Activated T-helper 2 cell treated with anti-CD3 and anti-CD28 coated beads, Interferon-gamma antibody, Interleukin-2, Interleukin-4, amounts not matched to agents 10 μg/mL and 5 μg/mL and 100 μg/mL, durations not matched to agents 14 hours and 24 hours and 36 hours (primary cell): ENCODE results near the gene ZNF160. TPM values are rescaled to one million over a fixed set of nuclear protein-coding genes. Genes with fewer than 3 reads are reported as not detected.
"Not testable (repeated sequence)": the region's sequence is repeated elsewhere in the genome, so short reads cannot be mapped to it uniquely, and the experiment has no call there.

Experiments
- DNase-seq: peaks from one replicate; pipeline ENCODE4 v3.0.0; 2021; ENCODE audit warnings: low spot score
- H3K27ac Mint-ChIP-seq: one replicate; pipeline ENCODE4 v1.8.0; 2021; ENCODE audit warnings: mixed read lengths
- H3K27me3 Mint-ChIP-seq: one replicate; pipeline ENCODE4 v1.8.0; 2021; ENCODE audit warnings: low read depth, mixed read lengths
- H3K36me3 Mint-ChIP-seq: one replicate; pipeline ENCODE4 v1.8.0; 2021; ENCODE audit warnings: low read depth, mixed read lengths
- H3K4me1 Mint-ChIP-seq: one replicate; pipeline ENCODE4 v1.8.0; 2021; ENCODE audit warnings: low read depth, mixed read lengths
- H3K4me3 Mint-ChIP-seq: one replicate; pipeline ENCODE4 v1.8.0; 2021; ENCODE audit warnings: low read depth, mild to moderate bottlenecking, moderate library complexity, mixed read lengths
- H3K9me3 Mint-ChIP-seq: one replicate; pipeline ENCODE4 v1.8.0; 2021; ENCODE audit warnings: mixed read lengths
- intact Hi-C: fragments of 100-400 bp; cut with micrococcal nuclease; formaldehyde crosslinking; loops from one replicate; pipeline ENCODE4 v1.15.1; 2023
- total RNA-seq: library from RNA; stranded (reverse); gene quantifications from 2 replicates; pipeline ENCODE4 v1.2.3, GENCODE V29; 2022

Gene ZNF160
- 35.3 and 39.3 TPM in 2 replicates for total RNA-seq

DNA sequence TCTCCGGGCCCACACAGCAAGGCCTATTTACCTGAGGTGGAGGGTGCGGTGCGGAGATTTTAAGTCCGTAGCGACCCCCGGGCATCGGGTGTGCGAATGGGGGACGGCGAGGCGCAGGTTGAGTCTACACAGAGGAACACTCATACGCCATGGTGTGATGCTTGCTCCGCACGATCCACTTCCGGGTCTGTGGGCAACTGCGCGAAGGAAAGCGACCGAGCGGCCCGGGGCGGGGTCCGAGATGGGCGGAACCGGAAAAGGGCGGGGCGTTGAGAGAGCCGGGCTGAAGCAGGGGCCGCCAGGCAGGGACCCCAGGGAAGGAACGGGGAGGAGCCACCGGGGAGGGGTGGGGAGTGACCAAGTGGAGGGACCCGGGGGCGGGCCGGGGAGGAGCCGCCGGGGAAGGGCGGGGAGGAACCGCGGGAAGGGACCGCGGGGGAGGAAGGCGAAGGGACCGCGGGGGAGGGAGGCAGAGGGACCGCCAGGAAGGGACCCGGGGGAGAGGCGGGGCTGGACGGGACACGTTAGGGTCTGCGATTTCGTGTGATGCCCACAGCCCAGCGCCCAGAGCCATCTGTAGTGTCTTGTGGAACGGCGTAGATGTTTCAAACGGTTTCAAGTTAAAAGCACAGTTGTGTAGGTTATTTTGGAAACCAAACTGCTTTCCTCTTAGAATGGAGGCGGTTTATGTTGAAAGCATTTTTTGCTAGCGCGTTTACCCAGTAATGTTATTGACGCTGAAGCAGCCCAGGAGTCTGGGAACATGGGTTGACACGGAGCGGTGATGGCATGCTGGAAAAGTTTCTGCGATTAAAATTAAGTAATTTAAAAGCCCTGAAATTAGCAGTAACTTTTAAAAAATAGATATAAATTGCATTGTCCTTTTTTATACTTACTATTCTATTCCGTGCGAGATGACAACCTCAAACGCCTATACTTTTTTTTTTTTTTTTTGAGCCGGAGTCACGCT lies at the start of gene ZNF160:
Gene ZNF160 (minus strand): TSS at position 189 of the 970 bp plus-strand sequence. CDS start 17,146 bp downstream, outside the sequence.
- Mint-ChIP-seq H3K4me3 (peak within 1 kb of the TSS; percentile 87), H3K27me3 (no peaks in the 10 kb centered on the region), H3K27ac (peak within 1 kb of the TSS; percentile 84), H3K36me3 (peaks cover 38% of the 10 kb centered on the region), H3K9me3 (peaks cover 35% of the 10 kb centered on the region), H3K4me1 (peaks cover 19% of the 10 kb centered on the region)
- intact Hi-C loops = loop anchor here (2.0 to 5.0 kb wide), 4 partner anchors 55 to 363 kb away; partner anchors contain the start of genes ZNF347 and ZNF813
- DNase-seq = peak; percentile 99

DNA sequence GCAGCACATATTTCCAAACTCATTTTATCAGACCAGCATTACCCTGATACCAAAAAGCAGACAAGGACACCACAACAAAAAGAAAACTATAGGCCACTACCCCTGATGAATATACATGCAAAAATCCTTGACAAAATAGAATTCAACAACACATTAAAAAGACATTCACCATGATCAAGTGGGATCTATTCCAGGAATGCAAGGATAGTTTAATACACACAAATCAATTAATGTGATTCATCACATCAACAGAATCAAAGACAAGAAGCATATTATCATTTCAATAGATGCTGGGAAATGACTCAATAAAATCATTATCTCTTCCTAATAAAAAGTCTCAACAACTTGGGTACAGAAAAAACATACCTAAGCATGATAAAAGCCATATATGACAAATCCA lies 44.4 kb upstream of the ZNF160 start:
- intact Hi-C loops = no loop called here
- no peak for DNase-seq
- Mint-ChIP-seq H3K36me3 (peaks cover 82% of the 10 kb centered on the region), H3K4me3 (no peak overlapping the region), H3K27ac (no peak overlapping the region), H3K27me3 (no peaks in the 10 kb centered on the region), H3K4me1 (no peaks in the 10 kb centered on the region), H3K9me3 (peaks cover 70% of the 10 kb centered on the region)

DNA sequence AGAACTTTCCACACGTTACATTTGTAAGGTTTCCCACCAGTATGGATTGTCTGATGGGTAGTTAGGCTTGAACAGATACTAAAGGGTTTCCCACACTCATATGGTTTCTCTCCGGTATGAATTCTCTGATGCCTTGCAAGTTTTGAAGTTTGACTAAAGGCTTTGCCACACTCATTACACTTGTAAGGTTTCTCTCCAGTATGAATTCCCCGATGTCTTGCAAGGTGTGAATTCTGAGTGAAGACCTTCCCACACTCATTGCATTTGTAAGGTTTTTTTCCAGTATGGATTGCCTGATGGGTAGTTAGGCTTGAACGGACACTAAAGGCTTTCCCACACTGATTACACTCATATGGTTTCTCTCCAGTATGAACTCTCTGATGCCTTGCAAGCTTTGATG lies 37.1 kb upstream of the ZNF160 start:
- no peak overlapping the region for H3K27ac Mint-ChIP-seq
- H3K9me3 Mint-ChIP-seq = peaks cover 69% of the 10 kb centered on the region
- intact Hi-C loops = no loop called here
- peaks cover 51% of the 10 kb centered on the region for H3K36me3 Mint-ChIP-seq
- DNase-seq = no peak
- no peaks in the 10 kb centered on the region for H3K4me1 Mint-ChIP-seq
- no peak overlapping the region for H3K4me3 Mint-ChIP-seq
- no peaks in the 10 kb centered on the region for H3K27me3 Mint-ChIP-seq

DNA sequence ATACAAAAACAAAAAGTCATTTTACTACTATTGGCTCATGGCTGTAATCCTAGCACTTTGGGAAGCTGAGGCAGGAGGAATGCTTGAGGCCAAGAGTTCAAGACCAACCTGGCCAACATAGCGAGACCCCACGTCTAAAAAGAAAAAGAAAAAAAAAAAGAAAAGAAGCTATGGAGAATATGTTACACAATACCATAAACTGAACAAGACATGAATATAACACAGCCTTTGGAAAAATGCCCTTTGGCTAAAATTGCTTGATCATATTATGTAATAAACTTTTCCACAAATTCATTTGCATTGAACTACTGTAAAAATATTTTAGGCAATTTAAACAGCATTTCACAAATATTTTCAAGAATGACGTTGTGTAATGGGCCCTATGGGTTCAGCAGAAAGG lies 33.2 kb upstream of the ZNF160 start:
- Mint-ChIP-seq H3K27me3 (peaks cover 2% of the 10 kb centered on the region), H3K4me1 (no peaks in the 10 kb centered on the region), H3K4me3 (no peak overlapping the region), H3K9me3 (peaks cover 66% of the 10 kb centered on the region), H3K36me3 (peaks cover 18% of the 10 kb centered on the region), H3K27ac (no peak overlapping the region)
- no peak for DNase-seq
- intact Hi-C loops = no loop called here

DNA sequence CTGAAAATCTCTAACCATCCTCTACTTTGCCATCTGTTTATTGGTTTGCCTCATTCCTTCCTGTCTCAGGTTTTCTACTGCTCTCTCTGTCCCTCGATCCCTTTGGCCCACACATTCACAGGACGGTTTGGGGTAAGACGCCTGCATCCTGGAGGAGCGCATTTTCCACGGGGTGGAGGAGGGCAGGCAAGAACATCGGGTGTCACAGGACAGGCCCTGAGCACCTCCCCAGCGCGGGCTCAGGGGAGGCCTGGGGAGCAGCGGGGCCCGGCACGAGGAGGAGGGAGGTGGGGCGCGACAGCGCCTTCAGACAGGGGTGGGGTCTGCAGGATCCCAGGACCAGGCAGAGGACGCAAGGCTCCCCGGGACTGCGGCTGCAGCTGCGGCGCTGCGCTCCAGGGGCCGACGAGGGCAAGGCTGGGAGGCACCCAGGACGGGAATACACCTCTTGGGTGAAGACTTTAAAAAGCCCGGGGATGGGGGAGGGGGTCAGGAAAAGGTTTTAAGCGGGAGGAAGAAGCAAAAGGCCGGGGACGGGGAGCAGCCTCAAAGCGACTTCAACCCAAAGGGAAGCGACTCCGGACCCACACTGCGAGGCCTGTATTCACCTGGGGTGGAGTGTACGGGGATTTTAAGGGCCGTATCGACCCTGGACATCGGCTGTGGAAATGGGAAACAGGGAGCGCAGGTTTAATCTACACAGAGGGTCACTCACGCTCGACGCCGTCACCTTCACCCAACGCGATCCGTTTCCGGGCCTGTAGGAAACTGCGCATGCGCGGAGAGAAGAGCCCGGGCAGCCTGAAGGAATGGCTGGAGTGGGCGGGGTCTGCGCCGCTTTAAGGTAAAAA lies 29.1 kb upstream of the ZNF160 start, which contains the start of gene ZNF415:
Gene ZNF415 (minus strand): TSS at position 770 of the 851 bp plus-strand sequence. CDS start 10,234 bp downstream, outside the sequence.
- DNase-seq = peak; percentile 34
- Mint-ChIP-seq H3K27me3 (peaks cover 2% of the 10 kb centered on the region), H3K9me3 (peaks cover 71% of the 10 kb centered on the region), H3K4me3 (peak within 1 kb of the TSS; percentile 52), H3K4me1 (no peaks in the 10 kb centered on the region), H3K36me3 (peaks cover 4% of the 10 kb centered on the region), H3K27ac (no peak within 1 kb of the TSS)
- intact Hi-C loops = no loop called here

DNA sequence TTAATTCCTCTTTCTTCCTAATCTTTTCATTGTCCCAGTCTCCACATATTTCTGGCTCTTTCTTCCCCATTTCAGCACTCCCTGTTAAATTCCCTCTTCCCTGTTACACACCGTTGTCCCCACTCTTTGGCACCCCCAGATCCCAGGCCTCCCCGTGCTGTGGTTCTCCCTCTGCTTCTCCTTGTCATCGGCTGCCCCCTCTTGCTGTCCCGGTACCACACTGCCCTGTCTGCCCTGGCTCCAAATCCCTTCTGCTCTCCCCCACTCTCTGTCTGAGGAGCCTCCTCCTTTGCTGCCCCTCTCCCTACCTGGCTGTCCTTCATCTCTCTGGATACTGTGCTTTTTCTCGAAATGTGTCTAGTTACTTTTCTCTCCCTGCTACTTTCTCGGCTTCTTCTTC lies 28.5 kb upstream of the ZNF160 start:
- intact Hi-C loops = no loop called here
- H3K9me3 Mint-ChIP-seq = peaks cover 70% of the 10 kb centered on the region
- H3K4me1 Mint-ChIP-seq = no peaks in the 10 kb centered on the region
- no peak overlapping the region for H3K4me3 Mint-ChIP-seq
- no peaks in the 10 kb centered on the region for H3K36me3 Mint-ChIP-seq
- no peak for DNase-seq
- H3K27ac Mint-ChIP-seq = no peak overlapping the region
- H3K27me3 Mint-ChIP-seq = peaks cover 2% of the 10 kb centered on the region

DNA sequence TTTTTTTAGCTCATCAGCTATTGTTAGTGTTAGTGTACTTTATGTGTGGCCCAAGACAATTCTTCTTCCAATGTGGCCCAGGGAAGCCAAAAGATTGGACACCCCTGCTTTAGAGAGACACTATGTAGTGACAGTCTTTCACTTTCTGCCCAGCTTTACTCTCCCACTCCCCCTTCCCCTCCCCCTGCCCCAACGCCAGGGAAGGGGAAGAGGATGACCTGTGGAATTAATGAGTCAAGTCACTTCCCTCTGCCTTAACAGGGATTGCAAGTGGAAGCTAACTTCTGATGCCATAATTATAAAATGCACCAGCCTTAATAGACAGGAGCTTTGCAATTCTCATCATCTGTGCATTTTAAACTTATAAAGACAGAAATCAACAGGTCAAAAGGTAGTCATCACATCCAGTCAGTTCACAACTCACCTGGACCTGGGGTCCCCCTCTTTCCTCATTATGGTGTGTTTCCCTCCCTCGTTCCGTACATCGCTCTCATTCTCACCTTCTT lies 27.9 kb upstream of the ZNF160 start:
- H3K4me1 Mint-ChIP-seq = no peaks in the 10 kb centered on the region
- H3K4me3 Mint-ChIP-seq = no peak overlapping the region
- peaks cover 2% of the 10 kb centered on the region for H3K27me3 Mint-ChIP-seq
- no peak overlapping the region for H3K27ac Mint-ChIP-seq
- DNase-seq = no peak
- intact Hi-C loops = no loop called here
- H3K9me3 Mint-ChIP-seq = peaks cover 65% of the 10 kb centered on the region
- H3K36me3 Mint-ChIP-seq = no peaks in the 10 kb centered on the region

DNA sequence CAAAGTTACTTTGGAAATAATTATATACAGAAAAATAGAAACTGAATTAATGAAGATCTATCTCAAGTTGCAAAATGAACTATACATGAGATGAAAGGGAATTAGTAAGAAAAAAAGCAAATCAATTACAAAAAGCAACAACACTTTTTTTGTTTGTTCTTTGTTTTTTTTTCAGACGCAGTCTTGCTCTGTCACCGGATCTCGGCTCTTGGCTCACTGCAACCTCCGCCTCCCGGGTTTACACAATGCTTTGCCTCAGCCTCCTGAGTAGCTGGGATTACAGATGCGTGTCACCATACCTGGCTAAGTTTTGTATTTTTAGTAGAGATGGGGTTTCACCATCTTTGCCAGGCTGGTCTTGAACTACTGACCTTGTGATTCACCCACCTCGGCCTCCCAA lies 27.3 kb upstream of the ZNF160 start:
- Mint-ChIP-seq H3K27me3 (peaks cover 2% of the 10 kb centered on the region), H3K27ac (no peak overlapping the region), H3K9me3 (peaks cover 60% of the 10 kb centered on the region), H3K4me1 (no peaks in the 10 kb centered on the region), H3K4me3 (no peak overlapping the region), H3K36me3 (no peaks in the 10 kb centered on the region)
- DNase-seq = no peak
- intact Hi-C loops = no loop called here

DNA sequence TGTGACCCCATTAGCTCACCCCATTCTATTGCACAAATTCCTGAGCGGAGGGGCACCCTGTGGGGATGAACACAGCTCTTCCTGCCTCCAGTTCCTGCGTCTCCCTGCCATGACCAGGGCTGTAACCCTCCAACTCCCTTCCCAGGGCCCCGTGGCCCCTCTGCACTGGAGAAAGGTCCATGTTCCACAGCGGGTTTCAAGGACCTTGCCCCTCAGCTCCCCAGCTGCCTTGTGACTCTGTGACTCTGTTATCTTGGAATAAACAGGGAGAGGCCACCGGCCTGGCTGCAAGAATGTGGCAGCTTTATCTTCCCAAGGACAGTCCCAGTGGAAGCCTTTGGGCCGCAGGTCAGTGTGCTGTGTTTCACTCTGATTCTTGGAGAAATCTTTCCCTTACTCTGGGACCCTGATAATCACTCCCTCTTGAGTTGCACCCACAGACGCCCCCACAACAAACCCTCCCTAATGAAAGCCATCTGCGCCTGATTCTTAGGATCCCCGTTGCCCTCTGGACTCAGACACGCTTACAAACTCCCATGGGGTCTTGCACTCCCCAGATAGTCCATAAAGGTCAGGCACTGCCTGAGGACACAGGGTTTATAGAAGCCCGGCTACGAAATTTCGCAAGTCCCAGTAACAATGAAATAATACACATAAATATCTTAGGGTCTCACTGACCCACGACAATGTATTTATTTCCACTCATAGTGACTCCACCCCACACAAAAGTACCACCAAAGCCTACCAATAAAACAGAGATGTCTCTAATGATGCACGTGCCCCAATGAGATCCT lies 23.7 kb upstream of the ZNF160 start:
- DNase-seq, intact Hi-C loops, H3K27me3 Mint-ChIP-seq, H3K36me3 Mint-ChIP-seq, H3K4me3 Mint-ChIP-seq, H3K27ac Mint-ChIP-seq, H3K4me1 Mint-ChIP-seq: not testable (repeated sequence)
- H3K9me3 Mint-ChIP-seq = peaks cover 62% of the 10 kb centered on the region

DNA sequence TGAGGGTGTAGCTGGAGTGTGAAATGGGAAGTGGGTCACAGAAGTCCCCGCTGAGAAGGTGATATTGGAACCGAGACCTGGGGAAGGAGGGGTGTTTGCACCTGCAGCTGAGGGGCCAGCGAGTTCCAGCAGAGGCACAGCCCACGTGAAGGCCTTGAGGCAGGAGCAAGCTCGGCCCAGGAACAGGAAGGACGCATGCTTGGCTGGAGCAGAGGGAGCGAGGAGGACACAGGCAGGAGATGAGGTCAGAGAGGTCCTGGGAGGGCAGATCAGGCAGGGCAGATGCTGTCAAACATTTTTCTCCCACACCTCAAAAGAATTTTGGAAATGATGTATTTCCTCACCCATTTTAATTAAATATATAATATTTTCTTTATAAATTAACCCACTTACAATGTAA lies 20.2 kb upstream of the ZNF160 start:
- Mint-ChIP-seq H3K36me3 (no peaks in the 10 kb centered on the region), H3K27me3 (no peaks in the 10 kb centered on the region), H3K4me3 (no peak overlapping the region), H3K27ac (no peak overlapping the region), H3K9me3 (peaks cover 58% of the 10 kb centered on the region), H3K4me1 (no peaks in the 10 kb centered on the region)
- no peak for DNase-seq
- intact Hi-C loops = no loop called here

DNA sequence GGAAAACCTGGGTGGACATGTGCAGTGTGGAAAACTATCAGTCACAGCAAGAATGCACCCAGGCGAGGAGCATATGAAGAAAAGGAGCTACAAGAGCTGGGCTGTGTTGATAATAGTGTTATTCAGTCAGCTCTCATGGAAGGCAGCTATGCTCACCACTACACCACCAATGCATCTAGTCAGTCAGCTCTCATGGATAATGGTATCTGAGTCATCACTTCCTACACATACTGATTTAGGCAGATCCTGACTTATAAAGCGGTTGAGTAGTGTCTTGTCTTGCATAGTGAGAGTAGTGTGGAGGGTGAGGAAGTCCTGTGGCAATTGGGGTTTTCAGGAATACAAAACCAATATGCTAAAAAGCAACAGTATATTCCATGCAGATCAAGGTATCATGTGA lies 9.1 kb upstream of the ZNF160 start:
- Mint-ChIP-seq H3K4me1 (no peaks in the 10 kb centered on the region), H3K9me3 (peaks cover 71% of the 10 kb centered on the region), H3K27me3 (no peaks in the 10 kb centered on the region), H3K36me3 (peaks cover 26% of the 10 kb centered on the region), H3K4me3 (no peak overlapping the region), H3K27ac (no peak overlapping the region)
- DNase-seq = no peak
- intact Hi-C loops = no loop called here

DNA sequence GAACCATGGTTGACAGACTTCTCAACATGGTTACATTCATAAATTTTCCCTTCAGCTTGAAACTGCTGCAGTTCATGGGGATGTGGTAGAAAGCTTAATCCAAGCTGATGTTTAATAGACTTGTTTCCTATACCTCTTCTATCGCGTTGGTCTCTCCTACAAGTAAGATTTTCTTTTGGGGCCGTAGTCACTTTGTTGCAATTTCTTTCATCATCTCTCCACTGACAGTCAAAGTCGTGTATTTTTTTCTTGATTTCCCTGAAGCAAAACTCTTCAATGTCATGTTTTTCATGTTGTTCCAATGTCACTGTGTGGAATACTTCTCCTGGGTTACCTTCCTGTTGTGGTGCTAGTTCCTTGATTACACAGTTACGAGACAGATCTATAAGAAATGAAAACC lies 6.3 kb upstream of the ZNF160 start:
- Mint-ChIP-seq H3K27me3 (no peaks in the 10 kb centered on the region), H3K27ac (no peak overlapping the region), H3K4me1 (no peaks in the 10 kb centered on the region), H3K36me3 (peaks cover 16% of the 10 kb centered on the region), H3K9me3 (peaks cover 50% of the 10 kb centered on the region), H3K4me3 (no peak overlapping the region)
- DNase-seq = no peak
- intact Hi-C loops = no loop called here
